Stimulated activated naive CD8-positive, alpha-beta T cell treated with anti-CD3 and anti-CD28 coated beads, Interleukin-15, Interleukin-2, amounts not matched to agents 100 U/mL and 50 U/mL, for 24 hours (primary cell): Measurements from ENCODE around the gene CHRM4.
A peak's percentile ranks its signal among the peaks of the same experiment; 100 is the strongest.
"Not testable (repeated sequence)": the region's sequence is repeated elsewhere in the genome, so short reads cannot be mapped to it uniquely, and the experiment has no call there.

Source experiments
- ATAC-seq: fragments of 150-1000 bp; cut with Tn5 transposase; one replicate; pipeline ENCODE4 v1.10.0; 2021
- DNase-seq: peaks from one replicate; pipeline ENCODE4 v3.0.0; 2021

The CHRM4 gene

DNA sequence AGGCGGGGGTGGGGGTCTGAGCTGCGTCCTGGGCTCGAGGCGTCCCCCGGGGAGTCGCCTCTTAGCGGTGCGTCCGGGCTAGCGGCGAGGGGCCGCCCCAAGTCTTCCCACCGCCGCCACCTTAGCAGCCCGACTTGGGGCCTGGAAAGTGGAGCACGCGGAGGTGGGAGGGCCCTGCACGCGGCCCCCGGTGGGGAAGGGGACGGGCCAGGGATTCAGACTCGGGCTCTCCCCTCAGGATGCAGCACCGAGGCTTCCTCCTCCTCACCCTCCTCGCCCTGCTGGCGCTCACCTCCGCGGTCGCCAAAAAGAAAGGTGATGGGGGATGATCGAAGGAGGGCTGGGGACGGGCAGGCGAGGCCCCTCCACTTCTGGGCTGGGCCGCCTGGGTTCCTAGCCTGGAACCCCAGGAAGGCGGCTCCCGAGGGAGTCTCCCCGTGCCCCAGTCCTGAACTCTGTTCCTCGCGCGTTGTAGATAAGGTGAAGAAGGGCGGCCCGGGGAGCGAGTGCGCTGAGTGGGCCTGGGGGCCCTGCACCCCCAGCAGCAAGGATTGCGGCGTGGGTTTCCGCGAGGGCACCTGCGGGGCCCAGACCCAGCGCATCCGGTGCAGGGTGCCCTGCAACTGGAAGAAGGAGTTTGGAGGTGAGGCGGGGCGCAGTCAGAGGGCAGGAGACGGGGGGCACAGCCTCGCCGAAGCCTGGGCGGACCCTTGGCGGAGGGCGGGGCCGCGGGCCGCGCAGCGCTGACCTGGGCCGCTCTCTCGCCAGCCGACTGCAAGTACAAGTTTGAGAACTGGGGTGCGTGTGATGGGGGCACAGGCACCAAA, 9.5 kb downstream of the CHRM4 start:
- ATAC-seq (peak; percentile 6), DNase-seq (peak; percentile 33)

DNA sequence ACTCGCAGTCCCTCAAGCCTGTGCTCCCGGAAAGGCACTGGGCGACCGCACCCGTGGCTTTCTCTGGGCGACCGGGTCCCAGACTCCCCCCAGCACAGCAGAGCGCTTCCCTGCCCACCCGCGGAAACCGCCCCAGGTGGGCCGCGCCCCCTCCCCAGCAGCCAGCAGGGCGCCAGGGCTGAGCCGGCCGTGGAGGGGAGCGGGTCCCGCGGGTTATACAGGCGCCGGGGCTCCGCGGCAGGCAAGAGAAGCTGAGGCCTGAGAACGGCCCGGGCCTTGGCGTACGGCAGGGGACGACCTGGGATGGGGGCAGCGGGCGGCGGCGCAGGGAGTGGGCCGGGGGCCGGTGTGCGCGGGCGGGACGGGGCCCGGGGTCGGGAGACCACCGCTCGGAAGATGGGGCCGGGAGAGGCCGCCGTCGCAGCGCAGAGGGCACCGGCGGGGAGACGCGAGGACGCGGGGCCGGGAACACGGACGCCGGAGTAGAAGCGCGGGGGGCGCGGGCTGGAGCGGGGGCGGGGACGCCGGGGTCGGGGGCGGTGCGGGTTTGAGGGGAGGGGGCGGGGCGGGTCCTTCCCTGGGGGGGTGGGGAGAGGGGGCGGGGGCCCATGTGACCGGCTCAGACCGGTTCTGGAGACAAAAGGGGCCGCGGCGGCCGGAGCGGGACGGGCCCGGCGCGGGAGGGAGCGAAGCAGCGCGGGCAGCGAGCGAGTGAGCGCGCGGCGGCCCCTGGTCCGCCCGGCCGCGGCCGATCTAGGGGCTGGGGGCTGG, 10.3 kb downstream of the CHRM4 start, which contains the start of gene MDK:
Gene MDK, plus strand, starts transcription at position 622 of the 771 bp plus-strand sequence. CDS start 389 bp downstream, outside the sequence.
- ATAC-seq, result no peak
- no peak for DNase-seq

DNA sequence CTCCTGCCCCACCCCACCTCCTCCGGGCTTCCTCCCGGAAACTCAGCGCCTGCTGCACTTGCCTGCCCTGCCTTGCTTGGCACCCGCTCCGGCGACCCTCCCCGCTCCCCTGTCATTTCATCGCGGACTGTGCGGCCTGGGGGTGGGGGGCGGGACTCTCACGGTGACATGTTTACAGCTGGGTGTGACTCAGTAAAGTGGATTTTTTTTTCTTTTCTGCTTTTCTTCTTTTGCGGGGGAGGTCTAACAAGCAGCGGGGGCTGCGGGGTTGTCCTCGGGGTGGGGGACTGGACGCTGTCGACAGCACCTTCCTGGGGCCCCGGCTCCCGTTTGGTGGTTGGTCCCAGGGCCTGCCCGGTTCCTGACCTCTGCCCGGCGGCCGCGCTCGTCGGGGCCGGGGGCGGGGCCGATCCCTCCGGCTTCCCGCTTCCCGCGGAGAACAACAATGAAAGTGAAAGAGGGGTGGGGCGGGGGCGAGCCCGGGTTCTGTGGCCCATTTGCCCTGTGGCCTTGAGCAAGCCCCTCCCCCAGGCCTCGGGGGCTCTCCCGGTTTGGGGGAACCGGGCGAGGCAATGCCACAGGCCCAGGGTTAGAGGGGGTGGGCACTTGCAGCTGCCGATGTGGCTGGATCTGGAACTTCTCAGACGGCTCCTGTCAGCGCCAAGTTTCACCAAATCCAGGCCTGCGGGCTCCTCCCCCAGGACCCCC, 11.1 kb downstream of the CHRM4 start:
- ATAC-seq (peak; percentile 59), DNase-seq (peak; percentile 83)

DNA sequence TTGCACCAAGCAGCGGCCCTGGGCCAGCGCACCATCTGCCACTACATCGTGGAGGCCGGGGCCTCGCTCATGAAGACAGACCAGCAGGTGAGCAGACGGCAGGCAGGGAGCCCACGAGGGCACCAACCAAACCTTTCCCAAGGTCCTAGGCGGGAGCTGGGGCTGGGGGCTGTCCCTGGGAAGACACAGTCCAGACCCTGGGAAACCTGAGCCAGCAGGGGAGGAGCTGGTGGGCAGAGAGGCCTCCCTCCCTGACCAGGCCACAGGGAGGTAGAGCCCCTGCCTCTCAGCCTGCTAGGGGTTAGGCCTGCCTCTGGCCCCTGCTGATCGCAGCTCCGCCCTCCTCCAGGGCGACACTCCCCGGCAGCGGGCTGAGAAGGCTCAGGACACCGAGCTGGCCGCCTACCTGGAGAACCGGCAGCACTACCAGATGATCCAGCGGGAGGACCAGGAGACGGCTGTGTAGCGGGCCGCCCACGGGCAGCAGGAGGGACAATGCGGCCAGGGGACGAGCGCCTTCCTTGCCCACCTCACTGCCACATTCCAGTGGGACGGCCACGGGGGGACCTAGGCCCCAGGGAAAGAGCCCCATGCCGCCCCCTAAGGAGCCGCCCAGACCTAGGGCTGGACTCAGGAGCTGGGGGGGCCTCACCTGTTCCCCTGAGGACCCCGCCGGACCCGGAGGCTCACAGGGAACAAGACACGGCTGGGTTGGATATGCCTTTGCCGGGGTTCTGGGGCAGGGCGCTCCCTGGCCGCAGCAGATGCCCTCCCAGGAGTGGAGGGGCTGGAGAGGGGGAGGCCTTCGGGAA, 11.9 kb downstream of the CHRM4 start:
- not testable (repeated sequence) for ATAC-seq, DNase-seq

DNA sequence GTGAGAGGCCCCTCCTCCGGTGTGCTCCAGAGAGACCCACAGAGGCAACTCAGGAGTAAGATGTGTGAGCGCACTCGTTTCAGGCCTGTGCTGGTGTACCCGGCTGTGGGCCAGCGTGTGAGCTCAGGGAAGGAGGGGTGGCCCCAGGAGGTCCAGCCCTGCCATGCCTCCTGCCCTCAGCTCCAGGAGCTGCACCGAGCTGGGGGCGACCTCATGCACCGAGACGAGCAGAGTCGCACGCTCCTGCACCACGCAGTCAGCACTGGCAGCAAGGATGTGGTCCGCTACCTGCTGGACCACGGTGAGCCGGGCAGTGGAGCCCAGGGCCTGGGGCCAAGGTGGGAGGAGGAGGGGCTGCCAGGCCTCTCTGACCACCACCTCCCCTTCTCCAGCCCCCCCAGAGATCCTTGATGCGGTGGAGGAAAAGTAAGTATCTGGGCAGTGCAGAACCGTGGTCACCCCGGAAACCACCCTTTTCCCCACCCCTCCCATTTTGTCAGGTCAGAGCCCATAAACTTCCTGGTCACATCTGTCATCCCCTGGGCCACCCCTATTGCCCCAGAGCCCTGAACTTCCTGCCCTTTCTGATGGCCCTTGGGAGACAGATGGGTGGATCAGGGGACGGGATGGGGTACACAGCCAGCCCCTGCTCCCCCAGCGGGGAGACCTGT, 12.6 kb downstream of the CHRM4 start:
- DNase-seq (no peak), ATAC-seq (no peak)

DNA sequence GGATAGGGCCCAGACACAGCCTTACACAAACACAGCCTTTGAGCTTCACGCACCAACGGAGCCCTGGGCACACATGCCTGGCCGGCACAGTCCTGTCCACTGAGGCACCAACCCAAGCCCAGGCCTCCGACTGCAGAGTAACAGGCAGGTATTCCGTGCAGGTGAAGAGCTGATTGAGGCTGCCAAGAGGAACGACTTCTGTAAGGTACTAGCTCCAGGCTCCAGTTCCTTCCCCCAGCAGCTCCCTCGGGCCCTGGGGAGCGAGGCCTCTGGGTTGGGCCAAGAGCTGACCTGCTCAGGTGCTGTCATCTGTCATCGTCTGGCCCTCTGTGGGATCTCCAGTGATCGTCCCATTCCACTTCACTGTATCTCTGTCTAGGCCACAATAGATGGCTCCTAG, 13.3 kb downstream of the CHRM4 start:
- DNase-seq (no peak), ATAC-seq (no peak)

DNA sequence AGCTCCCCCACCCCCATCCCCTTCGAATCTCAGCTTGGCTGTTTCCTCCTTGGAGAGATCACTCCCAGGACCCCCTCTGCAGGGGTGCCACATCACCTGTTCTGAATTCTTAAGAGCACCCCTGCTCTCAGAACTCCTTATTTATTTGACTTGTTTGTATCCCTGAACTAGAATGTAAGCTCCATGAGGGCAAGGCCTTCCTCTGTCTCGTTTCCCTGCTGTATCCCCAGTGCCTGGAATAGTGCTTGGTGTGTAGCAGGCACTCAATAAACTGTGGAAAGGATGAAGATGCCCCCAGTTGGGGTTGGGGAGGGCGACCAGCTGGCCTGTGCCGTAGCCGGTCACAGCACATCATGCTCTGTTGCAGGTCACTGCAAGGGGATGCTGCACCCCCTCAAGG, 13.7 kb downstream of the CHRM4 start:
- no peak for DNase-seq
- ATAC-seq, result no peak

DNA sequence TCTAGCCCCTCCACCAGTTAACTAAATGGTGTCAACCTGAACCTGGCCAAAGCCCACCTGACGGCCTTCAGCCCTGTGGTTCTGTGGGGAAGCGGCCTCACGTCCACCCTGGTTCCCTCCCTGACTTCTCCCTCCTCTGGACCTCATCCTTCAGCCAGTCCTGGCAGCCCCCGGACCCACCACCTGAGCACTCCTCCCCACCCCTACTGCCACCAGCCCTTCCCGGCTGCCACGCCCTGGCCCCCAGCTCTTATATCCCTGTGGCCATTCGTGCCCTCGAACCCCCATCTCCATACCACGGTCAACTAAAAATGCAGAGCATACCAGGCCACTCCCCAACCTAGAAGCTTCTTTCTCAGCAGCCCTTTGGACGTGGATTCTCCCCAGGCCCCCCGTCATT, 14.3 kb downstream of the CHRM4 start:
- DNase-seq (no peak), ATAC-seq (no peak)

DNA sequence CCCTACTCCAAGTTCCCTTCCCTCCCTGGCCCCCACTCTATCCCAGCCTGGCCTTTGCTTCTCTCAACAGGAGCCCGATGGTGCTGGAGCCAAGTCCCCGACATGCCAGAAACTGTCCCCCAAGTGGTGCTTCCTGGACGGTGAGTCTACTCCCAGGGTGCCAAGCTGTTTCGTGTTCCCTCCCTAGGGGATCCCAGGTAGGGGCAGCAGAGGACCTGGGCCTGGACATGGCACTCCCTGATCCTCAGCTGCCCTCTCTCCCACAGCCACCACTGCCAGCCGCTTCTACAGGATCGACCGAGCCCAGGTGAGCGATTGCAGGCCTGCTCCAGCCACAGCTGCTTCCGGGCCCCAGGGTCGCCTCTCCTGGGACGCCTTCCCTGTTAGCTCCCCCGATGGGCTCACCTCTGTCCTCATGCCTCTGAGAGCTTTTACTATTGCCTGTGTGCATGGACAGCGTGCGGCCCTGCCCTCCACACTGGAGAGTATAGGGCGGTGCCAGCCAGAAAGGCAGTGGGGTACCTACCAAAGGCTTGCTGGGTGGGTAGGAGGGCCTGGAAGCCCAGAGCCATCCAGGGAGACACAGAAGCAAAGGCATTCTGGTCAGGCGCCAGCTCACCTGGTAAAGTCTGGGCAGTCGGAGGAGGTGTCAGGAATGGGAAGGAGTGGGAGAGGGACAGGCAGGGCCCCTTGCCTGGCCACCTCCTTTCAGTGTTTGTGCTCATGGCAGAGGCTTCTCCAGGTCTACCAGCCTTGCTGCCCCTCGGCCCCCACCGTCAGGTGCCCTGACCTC, 15.1 kb downstream of the CHRM4 start:
- ATAC-seq (no peak), DNase-seq (no peak)

DNA sequence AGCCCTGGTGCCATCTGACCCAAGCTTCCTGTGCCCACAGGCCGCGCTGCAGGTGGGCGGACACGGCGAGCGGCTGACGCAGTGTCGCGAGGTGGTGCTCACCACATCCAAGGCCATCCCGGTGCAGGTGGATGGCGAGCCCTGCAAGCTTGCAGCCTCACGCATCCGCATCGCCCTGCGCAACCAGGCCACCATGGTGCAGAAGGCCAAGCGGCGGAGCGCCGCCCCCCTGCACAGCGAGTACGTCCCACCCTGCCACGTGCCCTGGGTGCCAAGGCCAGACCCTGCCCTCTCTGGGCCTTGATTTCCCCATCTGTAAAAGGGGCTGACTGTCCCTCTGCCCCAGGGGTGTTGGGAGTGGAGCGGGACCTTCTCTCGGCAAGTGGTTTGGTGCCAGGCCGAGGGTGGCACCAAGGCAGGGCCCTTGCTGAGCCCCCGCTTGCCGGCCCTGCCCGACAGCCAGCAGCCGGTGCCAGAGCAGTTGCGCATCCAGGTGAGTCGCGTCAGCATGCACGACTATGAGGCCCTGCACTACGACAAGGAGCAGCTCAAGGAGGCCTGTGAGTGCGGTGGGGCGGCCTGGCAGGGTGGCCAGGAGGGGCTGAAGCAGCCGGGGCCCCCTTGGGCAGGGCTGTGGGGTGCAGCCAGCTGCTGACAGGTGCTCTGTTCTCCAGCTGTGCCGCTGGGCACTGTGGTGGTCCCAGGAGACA, 16.0 kb downstream of the CHRM4 start:
- no peak for ATAC-seq
- no peak for DNase-seq

DNA sequence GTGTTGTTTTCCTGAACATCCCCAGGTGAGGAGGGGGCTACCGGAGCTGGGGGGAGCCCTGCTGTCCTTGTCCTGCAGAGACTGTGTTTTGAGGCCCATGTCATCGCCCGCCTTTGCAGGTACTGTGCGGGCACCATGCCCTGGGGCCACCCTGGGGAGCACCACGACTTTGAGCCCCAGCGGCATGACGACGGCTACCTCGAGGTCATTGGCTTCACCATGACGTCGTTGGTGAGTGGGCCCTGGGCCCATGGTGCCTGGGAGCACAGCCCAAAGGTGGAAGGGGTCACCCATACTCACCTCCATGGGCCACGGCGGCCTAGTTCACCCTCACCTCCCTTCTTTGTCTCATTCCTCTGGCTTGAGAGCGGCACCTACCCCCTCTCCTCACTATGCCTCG, 16.8 kb downstream of the CHRM4 start:
- ATAC-seq (no peak), DNase-seq (no peak)

DNA sequence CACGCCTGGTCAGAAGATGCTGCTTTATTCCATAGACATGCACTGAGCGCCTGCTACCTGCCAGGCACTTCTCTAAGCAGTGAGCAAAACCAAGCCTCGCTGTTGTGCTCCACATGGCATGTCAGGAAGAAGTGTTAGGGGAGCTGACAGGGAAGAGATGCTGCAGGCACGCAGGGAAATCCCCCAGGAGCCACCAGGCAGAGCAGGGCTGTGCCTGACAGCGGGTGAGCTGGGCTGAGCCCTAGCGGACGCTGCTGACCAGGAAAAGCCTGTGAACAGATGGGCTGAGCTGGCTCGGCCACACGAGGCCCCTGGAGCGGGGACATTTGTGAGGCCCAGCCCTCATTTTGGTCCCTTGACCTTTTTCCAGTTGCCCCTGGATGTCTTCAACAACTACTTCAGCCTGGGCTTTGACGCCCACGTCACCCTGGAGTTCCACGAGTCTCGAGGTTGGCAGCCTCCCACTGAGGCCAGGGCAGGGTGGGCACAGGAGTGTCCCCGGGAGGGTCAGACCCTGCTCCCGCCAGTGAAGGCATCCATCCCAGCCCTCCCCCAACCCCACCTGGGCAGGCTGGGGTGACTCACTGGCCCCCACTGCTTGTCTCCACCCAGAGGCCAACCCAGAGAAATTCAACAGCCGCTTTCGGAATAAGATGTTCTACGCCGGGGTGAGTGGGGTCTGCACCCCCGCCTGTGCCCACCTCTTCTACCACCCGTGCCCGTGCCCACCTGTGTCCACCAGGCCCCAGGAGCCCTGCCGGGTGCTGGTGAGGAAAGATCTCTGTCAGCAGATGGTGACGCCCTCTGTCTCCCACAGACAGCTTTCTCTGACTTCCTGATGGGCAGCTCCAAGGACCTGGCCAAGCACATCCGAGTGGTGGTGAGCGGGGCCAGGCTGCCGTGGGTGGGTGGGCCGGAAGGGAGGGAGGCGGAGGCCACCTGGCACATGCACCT, 17.5 kb downstream of the CHRM4 start:
- DNase-seq, result no peak

DNA sequence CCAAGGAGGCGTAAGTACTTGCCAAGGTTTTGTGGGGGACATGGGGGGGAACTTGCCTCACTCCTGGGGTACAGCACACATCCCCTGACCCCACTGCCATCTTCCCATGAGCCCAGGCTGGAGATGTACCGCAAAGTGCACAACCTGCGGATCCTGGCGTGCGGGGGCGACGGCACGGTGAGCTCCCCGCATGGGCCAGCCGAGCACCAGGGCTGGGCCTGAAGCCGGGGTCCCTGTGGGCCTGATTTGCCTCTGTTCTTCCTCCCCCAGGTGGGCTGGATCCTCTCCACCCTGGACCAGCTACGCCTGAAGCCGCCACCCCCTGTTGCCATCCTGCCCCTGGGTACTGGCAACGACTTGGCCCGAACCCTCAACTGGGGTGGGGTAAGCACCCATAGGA, 19.1 kb downstream of the CHRM4 start:
- not testable (repeated sequence) for ATAC-seq, DNase-seq

More for the DNA sequence above, 17.5 kb downstream of the CHRM4 start:
- ATAC-seq, result no peak

DNA sequence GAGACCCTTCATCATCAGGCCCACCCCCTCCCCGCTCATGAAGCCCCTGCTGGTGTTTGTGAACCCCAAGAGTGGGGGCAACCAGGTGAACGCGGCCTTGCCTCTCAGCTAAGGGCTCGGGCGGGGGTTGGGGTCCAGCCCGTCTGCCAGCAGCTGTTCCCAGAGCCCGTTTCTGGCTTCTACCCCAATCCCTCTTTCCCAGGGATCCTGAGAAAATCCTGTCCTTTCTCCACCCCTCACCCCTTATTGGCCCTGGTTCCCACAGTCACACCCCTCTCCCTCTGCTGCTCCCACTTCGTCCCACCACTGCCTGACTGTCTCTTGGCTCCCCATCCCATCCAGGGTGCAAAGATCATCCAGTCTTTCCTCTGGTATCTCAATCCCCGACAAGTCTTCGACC, 19.5 kb downstream of the CHRM4 start:
- DNase-seq, result no peak
- no peak for ATAC-seq

DNA sequence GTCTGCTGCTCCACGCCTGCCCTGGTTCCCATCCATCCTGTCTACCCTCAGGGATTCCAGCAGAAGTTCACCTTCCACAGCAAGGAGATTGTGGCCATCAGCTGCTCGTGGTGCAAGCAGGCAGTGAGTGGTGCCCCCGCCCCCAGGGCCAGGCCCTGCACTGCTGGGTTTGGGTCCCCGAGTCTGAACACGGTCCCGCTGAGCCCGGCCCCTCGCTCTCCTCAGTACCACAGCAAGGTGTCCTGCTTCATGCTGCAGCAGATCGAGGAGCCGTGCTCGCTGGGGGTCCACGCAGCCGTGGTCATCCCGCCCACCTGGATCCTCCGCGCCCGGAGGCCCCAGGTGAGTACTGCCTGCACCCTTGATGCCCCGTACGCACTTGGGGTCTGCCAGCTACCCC, 20.3 kb downstream of the CHRM4 start:
- ATAC-seq, DNase-seq: not testable (repeated sequence)

DNA sequence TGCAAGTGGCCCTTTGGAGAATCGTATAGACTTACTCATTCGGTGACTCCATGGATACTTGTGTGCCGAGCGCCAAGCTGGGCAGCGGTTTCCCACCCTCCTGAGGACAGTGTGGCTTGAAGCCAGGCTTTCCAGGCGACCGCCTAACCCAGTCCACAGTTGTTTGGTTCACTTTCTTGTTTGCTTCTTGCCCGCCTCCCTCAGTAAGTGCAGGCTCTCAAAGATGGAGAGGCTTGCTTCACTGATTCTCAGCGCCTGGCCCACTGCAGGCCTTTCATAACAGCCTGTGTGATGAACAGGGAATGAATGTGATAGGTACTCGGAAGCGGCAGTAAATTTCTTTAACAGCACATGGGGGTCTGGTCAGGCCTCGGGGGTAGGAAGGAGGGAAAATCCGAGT, 21.3 kb downstream of the CHRM4 start:
- DNase-seq (no peak), ATAC-seq (no peak)

DNA sequence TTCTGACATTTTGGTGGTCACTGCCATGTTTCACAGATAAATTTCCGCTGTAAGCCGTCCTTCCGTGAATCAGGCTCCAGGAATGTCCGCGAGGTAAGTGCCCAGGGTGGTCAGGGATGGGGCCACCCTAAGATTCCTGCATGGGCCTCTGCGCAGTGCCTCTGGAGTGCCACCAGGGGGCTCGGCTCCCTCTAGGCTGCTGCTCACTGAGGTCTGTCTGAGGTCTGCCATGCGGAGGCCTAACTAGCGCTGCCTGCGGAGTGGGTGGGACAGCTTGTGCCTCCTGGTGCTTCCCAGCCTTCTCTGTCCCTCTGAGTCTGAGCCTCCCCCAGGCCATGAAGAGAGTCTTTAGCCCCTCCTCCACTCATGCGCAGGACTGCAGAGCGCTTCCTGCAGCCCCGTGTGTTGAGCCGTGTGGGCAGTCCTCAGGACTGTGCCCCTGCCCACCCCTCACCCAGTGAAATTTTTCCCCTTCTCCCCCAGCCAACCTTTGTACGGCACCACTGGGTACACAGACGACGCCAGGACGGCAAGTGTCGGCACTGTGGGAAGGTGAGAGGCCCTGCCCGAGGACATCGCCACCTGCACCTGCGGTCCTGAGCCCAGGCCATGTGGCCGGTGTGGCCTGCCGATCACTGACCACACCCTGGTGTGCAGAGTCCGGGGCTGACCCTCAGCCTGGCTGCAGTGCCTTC, 22.0 kb downstream of the CHRM4 start:
- DNase-seq (peak; percentile 73), ATAC-seq (peak; percentile 71)

DNA sequence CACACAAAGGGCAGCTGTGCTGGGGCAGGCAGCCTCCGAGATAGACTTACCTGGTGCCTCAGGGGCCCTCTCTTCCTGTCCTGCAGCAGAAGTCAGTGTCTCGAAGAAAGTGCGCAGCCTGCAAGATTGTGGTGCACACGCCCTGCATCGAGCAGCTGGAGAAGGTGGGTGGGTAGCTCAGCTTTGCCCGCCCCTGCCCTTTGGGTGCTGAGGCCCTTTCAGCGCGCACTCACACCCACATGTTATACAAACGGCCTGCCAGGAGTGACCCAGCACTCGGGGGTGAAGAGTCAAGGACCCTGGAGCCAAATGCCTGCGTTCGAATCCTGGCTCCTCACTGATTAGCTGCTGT, 23.7 kb downstream of the CHRM4 start:
- no peak for DNase-seq
- ATAC-seq, result no peak
